Measurements from ENCODE around the gene DGKH.

GRCh38 chr13:42041011-42041683 is 7.3 kb upstream of the DGKH start:
- TF ChIP-seq CTCF (IDR thresholded peaks at IDR 0.05; ENCODE audit: low read length) (no peak), EZH2phosphoT487 (IDR thresholded peaks at IDR 0.05; ENCODE audit: low read length) (no peak), EZH2 (optimal IDR thresholded peaks at IDR 0.05; ENCODE audit: low read depth, low read length) (no peak)
